GM18519 (cell line): Measurements from ENCODE around the gene CDK14.
A peak's percentile ranks its signal among the peaks of the same experiment; 100 is the strongest.

ENCODE experiments used
- ATAC-seq: cut with Tn5 transposase; IDR thresholded peaks from one replicate; pipeline ENCODE4 v1.9.1; 2021; ENCODE audit warnings: mild to moderate bottlenecking, moderate library complexity; ENCODE audit not compliant: unreplicated experiment, low FRiP score

Gene CDK14

GRCh38 chr7:91068136-91068795 is 472.1 kb downstream of the CDK14 start:
- ATAC-seq = no peak

GRCh38 chr7:91069146-91069545 is 473.0 kb downstream of the CDK14 start:
- ATAC-seq = no peak

GRCh38 chr7:91079487-91079886 is 483.4 kb downstream of the CDK14 start:
- no peak for ATAC-seq

- ATAC-seq = no peak
These were observed 484.2 kb downstream of the CDK14 start for GRCh38 chr7:91080351-91080750.

- no peak for ATAC-seq
These were observed 485.9 kb downstream of the CDK14 start for GRCh38 chr7:91082038-91082437.

- no peak for ATAC-seq
These were observed 486.9 kb downstream of the CDK14 start for GRCh38 chr7:91082852-91083495.

GRCh38 chr7:91083855-91084644 is 487.9 kb downstream of the CDK14 start:
- ATAC-seq = no peak

- ATAC-seq = no peak
These were observed 489.1 kb downstream of the CDK14 start for GRCh38 chr7:91085175-91085574.

GRCh38 chr7:91086200-91086599 is 490.1 kb downstream of the CDK14 start:
- no peak for ATAC-seq

GRCh38 chr7:91088156-91088555 is 492.0 kb downstream of the CDK14 start:
- ATAC-seq = no peak

- no peak for ATAC-seq
These were observed 492.6 kb downstream of the CDK14 start for GRCh38 chr7:91088691-91089090.

- ATAC-seq = peak; percentile 71
These were observed 493.4 kb downstream of the CDK14 start for GRCh38 chr7:91089382-91089963.

GRCh38 chr7:91090684-91091083 is 494.6 kb downstream of the CDK14 start:
- ATAC-seq = no peak

- no peak for ATAC-seq
These were observed 495.5 kb downstream of the CDK14 start for GRCh38 chr7:91091631-91092030.

GRCh38 chr7:91093181-91093580 is 497.1 kb downstream of the CDK14 start:
- no peak for ATAC-seq

- no peak for ATAC-seq
These were observed 502.4 kb downstream of the CDK14 start for GRCh38 chr7:91098566-91098965.

- ATAC-seq = no peak
These were observed 507.2 kb downstream of the CDK14 start for GRCh38 chr7:91103363-91103762.

GRCh38 chr7:91107460-91107859 is 511.3 kb downstream of the CDK14 start:
- no peak for ATAC-seq

- ATAC-seq = no peak
These were observed 513.1 kb downstream of the CDK14 start for GRCh38 chr7:91109200-91109599.

GRCh38 chr7:91112902-91113341 is 516.8 kb downstream of the CDK14 start:
- peak; percentile 45 for ATAC-seq

GRCh38 chr7:91114232-91114631 is 518.1 kb downstream of the CDK14 start:
- no peak for ATAC-seq
